Stomach smooth muscle (tissue), 2 donors: ENCODE measurements around the gene TMEM61.
"Not testable (repeated sequence)": the region's sequence is repeated elsewhere in the genome, so short reads cannot be mapped to it uniquely, and the experiment has no call there.

Experiments used
- H3K27ac ChIP-seq: one replicate; pipeline ENCODE4 v1.7.0; 2013; ENCODE audit warnings: mild to moderate bottlenecking, low read length, inconsistent platforms
- H3K27me3 ChIP-seq, 2 donors: one replicate each; pipeline ENCODE4 v1.7.0; 2013; ENCODE audit warnings: low read length in 2 of 2; ENCODE audit not compliant: insufficient read depth in 2 of 2, control insufficient read depth in 1 of 2
- H3K36me3 ChIP-seq, 2 donors: one replicate each; pipeline ENCODE4 v1.7.0; 2013; ENCODE audit warnings: low read length in 2 of 2; ENCODE audit not compliant: control insufficient read depth in 2 of 2, insufficient read depth in 2 of 2
- H3K4me1 ChIP-seq: one replicate; pipeline ENCODE4 v1.7.0; 2013; ENCODE audit warnings: low read length; ENCODE audit not compliant: control insufficient read depth, insufficient read depth
- H3K4me3 ChIP-seq, 2 donors: one replicate each; pipeline ENCODE4 v1.7.0; 2013; ENCODE audit warnings: low read length in 2 of 2
- H3K9ac ChIP-seq, 2 donors: one replicate each; pipeline ENCODE4 v1.7.0; 2013; ENCODE audit warnings: low read length in 2 of 2, mild to moderate bottlenecking in 1 of 2
- H3K9me3 ChIP-seq, 2 donors: one replicate each; pipeline ENCODE4 v1.7.0; 2013; ENCODE audit warnings: low read length in 2 of 2; ENCODE audit not compliant: control insufficient read depth in 2 of 2
- donor health status: healthy.
- donor health status: Pancreatic carcinoma.

TMEM61 gene

DNA sequence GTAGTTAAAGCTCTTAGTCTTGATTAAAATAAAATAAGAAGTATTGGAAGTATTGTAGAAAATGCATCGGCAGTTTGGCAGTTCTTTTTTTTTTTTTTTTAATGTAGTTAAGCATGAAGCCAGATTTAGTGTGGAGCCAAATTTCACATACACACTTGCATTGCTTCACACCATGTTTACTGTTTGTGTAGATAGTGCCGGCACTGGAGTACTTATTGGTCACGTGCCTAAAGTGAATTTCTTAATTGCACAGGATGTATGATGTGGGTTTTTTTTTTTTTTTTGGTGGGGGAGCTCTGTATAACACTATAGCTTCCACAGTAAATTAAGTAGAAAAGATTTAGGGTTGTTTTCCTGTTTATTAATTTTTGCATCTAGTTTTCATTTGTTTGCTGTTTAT is 21.2 kb upstream of the TMEM61 start:
- H3K27ac ChIP-seq: no peak overlapping the region
- H3K4me1 ChIP-seq: no peaks in the 10 kb centered on the region
- H3K36me3 ChIP-seq: no peaks in the 10 kb centered on the region
- peaks cover 4 to 6% of the 10 kb centered on the region in 2 donors for H3K9me3 ChIP-seq
- no peaks in the 10 kb centered on the region for H3K27me3 ChIP-seq
- no peak overlapping the region for H3K9ac ChIP-seq
- no peak overlapping the region for H3K4me3 ChIP-seq

DNA sequence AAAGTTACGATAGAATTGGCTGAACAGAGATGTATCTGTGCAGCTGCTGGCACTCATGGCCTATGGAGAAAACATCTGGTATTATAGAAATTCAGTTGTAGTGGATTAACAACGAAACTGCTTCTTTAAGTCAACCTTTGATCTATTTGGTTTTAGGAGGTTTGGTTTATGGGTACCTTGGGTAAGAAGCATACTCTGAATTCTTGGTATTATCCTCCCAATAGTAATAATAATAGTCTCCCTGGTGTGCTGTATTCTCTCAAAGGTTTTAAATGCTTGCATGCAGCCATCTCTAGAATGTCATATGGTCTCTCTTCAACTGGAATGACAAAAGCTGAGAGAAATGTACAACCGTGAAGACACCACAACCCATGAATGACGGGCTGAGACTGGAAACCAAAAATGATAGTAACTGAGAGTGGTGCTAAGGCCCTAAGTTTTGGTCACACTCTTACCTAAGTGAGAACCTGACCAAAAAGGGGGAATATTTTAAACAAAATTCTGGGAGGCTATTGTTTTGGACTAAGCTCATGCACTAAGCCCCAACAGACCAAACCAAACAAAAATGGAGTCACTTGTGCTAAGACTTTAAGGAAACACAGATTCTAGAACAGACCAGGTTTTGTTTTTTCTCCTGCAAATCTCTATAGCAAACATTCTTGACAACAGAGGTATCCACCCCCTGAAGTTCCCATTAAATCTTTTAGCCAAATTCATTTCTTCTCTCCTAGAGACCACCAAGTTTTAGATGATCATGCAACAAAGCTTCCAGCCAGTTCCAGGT is 17.6 kb upstream of the TMEM61 start:
- Histone ChIP-seq H3K27ac (no peak overlapping the region), H3K4me3 (no peak overlapping the region), H3K4me1 (no peaks in the 10 kb centered on the region), H3K9me3 (peaks cover under 1% of the 10 kb centered on the region in 2 donors), H3K9ac (no peak overlapping the region), H3K27me3 (peaks cover 0 to 2% of the 10 kb centered on the region in 2 donors), H3K36me3 (no peaks in the 10 kb centered on the region)

GRCh38 chr1:54963829-54964228 is 16.6 kb upstream of the TMEM61 start:
- H3K36me3 ChIP-seq, H3K9me3 ChIP-seq, H3K27me3 ChIP-seq, H3K4me3 ChIP-seq, H3K27ac ChIP-seq, H3K4me1 ChIP-seq, H3K9ac ChIP-seq: not testable (repeated sequence)

DNA sequence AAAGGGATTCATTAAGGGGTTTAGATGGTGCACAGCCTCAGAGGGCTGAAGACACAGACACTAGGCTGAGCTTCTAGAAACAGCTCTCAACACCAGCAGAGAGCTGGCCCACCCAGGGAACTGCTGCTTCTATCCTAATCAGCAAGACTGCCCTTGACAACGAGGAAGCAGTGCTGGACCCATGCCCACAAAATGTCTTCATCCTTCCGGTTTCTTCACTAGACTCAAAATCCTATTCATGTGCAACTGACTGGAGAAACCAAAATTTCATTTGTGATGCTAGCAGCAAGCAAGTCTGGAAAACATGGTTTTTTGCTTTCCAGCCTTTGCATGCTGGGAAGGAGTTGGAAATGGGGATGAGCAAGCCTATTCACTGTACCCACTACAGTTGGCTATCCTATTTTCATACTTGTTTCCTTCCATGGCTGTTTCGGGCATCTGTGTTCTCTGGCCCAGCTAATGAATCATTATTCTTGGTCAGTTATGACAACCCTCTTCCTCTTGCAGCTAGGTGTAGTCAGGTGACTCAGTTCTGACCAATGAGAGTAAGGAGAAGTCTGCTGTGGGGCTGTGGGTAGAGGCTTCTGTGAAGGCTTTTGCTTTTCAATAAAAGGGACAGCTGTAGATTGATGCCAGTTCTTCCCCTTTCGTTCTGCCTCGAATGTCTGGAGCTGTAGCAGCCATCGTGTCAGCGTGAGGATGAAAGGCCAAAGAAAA is 14.6 kb upstream of the TMEM61 start:
- peaks cover 3 to 5% of the 10 kb centered on the region in 2 donors for H3K27me3 ChIP-seq
- H3K27ac ChIP-seq: no peak overlapping the region
- H3K4me1 ChIP-seq: no peaks in the 10 kb centered on the region
- H3K9me3 ChIP-seq: no peaks in the 10 kb centered on the region
- H3K36me3 ChIP-seq: no peaks in the 10 kb centered on the region
- no peak overlapping the region for H3K4me3 ChIP-seq
- no peak overlapping the region for H3K9ac ChIP-seq

DNA sequence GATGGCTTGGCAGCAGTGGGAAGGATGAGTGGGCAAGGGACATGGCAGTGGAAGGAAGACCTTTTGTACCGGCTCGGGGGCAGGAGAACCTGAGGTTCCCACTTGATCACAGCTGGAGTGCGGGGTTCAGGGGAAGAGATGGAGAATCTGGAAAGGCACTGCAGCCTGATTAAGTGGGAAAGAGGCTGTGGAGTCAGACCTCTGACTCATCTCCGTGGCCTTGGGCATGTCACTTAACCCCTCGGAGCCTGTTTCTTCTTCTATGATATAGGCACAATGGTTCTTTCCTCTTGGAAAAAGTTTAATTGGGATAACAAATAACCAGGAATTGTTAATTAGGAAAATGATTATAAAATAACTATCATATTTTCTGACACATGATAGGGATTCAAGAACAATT is 13.1 kb upstream of the TMEM61 start:
- H3K9ac ChIP-seq: no peak overlapping the region
- no peaks in the 10 kb centered on the region for H3K4me1 ChIP-seq
- H3K4me3 ChIP-seq: no peak overlapping the region
- H3K27me3 ChIP-seq: peaks cover 3 to 5% of the 10 kb centered on the region in 2 donors
- no peaks in the 10 kb centered on the region for H3K9me3 ChIP-seq
- H3K36me3 ChIP-seq: no peaks in the 10 kb centered on the region
- H3K27ac ChIP-seq: no peak overlapping the region

DNA sequence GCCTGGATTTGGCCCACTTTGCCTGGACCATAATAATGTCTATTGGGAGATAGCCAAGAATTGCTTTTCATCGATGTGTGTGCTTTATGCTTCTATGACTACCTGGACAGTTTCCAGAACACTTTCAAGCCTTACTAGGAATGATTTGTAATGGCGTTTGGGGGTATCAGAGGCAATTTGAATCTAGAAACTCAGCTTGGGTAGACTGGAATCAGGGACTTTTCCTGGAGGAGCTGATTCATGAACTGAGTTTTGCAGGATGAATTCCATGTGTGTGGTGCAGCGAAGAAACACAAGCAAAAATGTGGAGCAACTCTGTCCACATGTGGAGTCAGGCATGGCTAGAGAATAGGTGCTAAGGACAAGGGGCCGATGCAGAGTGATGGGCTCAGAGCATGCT is 11.9 kb upstream of the TMEM61 start:
- Histone ChIP-seq H3K27ac (no peak overlapping the region), H3K27me3 (peaks cover 3 to 5% of the 10 kb centered on the region in 2 donors), H3K36me3 (no peaks in the 10 kb centered on the region), H3K4me3 (no peak overlapping the region), H3K9me3 (no peaks in the 10 kb centered on the region), H3K4me1 (peaks cover 6% of the 10 kb centered on the region), H3K9ac (no peak overlapping the region)

DNA sequence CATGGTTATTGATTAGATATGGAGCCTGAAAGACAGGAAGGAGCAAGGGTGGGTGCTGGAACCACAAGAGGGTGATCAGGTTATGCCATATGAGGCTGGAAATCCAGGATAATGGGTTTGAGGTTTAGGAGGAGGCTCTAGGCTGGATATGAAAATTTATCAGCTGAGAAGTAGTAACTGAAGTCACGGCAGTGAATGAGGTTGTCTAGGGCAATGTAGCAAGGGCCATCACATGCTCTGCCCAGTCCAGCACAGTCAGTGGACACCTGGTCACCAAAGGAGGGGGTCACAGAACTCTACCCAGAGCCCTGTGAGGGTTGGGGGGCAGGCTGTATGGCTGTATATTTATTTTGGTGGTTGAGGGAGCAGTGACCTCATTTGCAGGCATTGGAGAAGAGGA is 10.5 kb upstream of the TMEM61 start:
- no peaks in the 10 kb centered on the region for H3K9me3 ChIP-seq
- no peak overlapping the region for H3K27ac ChIP-seq
- H3K4me3 ChIP-seq: no peak overlapping the region
- peaks cover 3 to 5% of the 10 kb centered on the region in 2 donors for H3K27me3 ChIP-seq
- no peaks in the 10 kb centered on the region for H3K36me3 ChIP-seq
- H3K9ac ChIP-seq: no peak overlapping the region
- peaks cover 6% of the 10 kb centered on the region for H3K4me1 ChIP-seq

DNA sequence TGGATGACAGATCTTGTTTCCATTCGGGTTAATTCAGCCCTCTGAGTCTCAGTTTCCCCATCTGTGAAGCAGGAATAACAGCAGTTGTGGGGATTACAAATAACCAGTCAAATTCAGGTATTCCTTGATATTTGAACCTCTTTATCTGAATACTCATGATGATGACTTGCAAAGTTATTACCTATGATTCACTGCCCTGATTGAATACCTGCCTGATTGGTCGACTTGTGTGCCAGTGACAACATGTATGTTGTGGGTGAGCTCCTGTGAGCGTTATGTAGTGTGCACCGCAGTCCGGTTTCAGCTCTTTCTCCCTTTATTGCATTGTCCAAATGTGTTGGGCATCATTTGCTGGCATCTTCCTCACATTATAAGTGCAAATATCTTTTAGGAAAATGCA is 9.5 kb upstream of the TMEM61 start:
- peaks cover 3 to 5% of the 10 kb centered on the region in 2 donors for H3K27me3 ChIP-seq
- no peak overlapping the region for H3K27ac ChIP-seq
- H3K9me3 ChIP-seq: no peaks in the 10 kb centered on the region
- no peak overlapping the region for H3K4me3 ChIP-seq
- no peaks in the 10 kb centered on the region for H3K36me3 ChIP-seq
- H3K9ac ChIP-seq: no peak overlapping the region
- H3K4me1 ChIP-seq: peaks cover 6% of the 10 kb centered on the region

GRCh38 chr1:54971317-54971791 is 9.1 kb upstream of the TMEM61 start:
- H3K9ac ChIP-seq: no peak overlapping the region
- no peak overlapping the region for H3K27ac ChIP-seq
- H3K4me1 ChIP-seq: peaks cover 6% of the 10 kb centered on the region
- no peaks in the 10 kb centered on the region for H3K9me3 ChIP-seq
- no peak overlapping the region for H3K4me3 ChIP-seq
- H3K36me3 ChIP-seq: no peaks in the 10 kb centered on the region
- H3K27me3 ChIP-seq: peaks cover 3 to 5% of the 10 kb centered on the region in 2 donors

DNA sequence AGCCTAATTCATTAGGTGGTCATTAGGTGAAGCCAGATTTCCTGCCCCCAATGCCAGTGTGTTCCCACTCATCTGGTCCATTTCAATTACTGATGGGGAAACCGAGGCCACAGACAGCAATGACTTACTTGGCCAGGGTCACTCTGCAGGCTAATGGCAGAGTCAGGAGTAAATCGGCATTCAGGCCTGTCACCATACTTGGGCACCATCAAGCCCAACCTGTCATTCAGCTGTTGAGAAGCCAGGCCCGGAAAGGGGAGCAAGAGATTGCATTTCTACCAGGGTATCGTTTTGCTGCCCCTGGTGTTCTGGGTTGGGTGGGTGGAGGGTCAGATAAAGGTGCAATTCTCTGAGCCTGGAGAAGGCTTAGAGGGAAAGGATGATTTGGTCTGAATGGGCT is 8.0 kb upstream of the TMEM61 start:
- Histone ChIP-seq H3K9me3 (no peaks in the 10 kb centered on the region), H3K36me3 (no peaks in the 10 kb centered on the region), H3K27me3 (peaks cover 3% of the 10 kb centered on the region in 2 donors), H3K9ac (no peak overlapping the region), H3K4me3 (no peak overlapping the region), H3K27ac (no peak overlapping the region), H3K4me1 (peaks cover 6% of the 10 kb centered on the region)
